ENCODE measurements around the gene MCF2L. TPM values are rescaled to one million over a fixed set of nuclear protein-coding genes. Genes with fewer than 3 reads are reported as not detected.

Gene MCF2L
- total and polyA plus RNA-seq, 2 experiments from 2014 or later: 4.8 to 25.6 TPM

DNA sequence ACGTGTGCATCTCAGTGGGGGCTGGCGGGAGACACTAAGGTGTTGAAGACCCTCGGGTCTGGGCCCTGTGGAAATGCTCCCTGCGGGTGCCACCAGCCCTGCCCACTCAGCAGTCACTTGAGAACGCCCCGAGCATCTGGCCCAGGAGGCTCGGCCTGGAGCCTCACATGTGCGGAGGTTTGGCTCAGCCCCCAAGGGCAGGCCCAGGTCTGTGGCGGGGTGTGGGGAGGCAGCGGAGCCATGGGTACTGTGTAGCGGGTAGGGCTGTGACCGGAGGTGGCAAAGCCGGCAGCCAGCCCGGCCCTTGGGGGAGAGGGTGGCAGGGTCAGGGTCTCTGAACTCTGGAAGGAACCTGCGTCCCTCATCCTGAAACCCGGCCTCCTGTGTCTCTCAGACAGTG is 37.6 kb downstream of the MCF2L start:
- Histone ChIP-seq H3K79me2 (replicated peaks; ENCODE audit: insufficient read depth) (no peaks in the 10 kb centered on the region), H2AFZ (no peak overlapping the region), H4K20me1 (replicated peaks; ENCODE audit: insufficient read depth) (no peaks in the 10 kb centered on the region), H3K9me2 (ENCODE audit: insufficient read depth) (no peaks in the 10 kb centered on the region), H3K36me3 (ENCODE audit: insufficient read depth) (no peaks in the 10 kb centered on the region), H3K4me1 (ENCODE audit: insufficient read depth) (no peaks in the 10 kb centered on the region), H3K27ac (ENCODE audit: low read depth) (no peak overlapping the region), H3F3A (replicated peaks; ENCODE audit: low read depth) (no peaks in the 10 kb centered on the region), H3K4me2 (no peak overlapping the region), H3K4me3 (no peak overlapping the region), H3K27me3 (ENCODE audit: insufficient read depth) (no peaks in the 10 kb centered on the region)
- peaks cover 14% of the 10 kb centered on the region for H3K9me3 Mint-ChIP-seq
- TF ChIP-seq, protein P1, sequence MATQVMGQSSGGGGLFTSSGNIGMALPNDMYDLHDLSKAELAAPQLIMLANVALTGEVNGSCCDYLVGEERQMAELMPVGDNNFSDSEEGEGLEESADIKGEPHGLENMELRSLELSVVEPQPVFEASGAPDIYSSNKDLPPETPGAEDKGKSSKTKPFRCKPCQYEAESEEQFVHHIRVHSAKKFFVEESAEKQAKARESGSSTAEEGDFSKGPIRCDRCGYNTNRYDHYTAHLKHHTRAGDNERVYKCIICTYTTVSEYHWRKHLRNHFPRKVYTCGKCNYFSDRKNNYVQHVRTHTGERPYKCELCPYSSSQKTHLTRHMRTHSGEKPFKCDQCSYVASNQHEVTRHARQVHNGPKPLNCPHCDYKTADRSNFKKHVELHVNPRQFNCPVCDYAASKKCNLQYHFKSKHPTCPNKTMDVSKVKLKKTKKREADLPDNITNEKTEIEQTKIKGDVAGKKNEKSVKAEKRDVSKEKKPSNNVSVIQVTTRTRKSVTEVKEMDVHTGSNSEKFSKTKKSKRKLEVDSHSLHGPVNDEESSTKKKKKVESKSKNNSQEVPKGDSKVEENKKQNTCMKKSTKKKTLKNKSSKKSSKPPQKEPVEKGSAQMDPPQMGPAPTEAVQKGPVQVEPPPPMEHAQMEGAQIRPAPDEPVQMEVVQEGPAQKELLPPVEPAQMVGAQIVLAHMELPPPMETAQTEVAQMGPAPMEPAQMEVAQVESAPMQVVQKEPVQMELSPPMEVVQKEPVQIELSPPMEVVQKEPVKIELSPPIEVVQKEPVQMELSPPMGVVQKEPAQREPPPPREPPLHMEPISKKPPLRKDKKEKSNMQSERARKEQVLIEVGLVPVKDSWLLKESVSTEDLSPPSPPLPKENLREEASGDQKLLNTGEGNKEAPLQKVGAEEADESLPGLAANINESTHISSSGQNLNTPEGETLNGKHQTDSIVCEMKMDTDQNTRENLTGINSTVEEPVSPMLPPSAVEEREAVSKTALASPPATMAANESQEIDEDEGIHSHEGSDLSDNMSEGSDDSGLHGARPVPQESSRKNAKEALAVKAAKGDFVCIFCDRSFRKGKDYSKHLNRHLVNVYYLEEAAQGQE (IDR thresholded peaks at IDR 0.05; ENCODE audit: unreplicated experiment): no peak
- TF ChIP-seq, protein P2, sequence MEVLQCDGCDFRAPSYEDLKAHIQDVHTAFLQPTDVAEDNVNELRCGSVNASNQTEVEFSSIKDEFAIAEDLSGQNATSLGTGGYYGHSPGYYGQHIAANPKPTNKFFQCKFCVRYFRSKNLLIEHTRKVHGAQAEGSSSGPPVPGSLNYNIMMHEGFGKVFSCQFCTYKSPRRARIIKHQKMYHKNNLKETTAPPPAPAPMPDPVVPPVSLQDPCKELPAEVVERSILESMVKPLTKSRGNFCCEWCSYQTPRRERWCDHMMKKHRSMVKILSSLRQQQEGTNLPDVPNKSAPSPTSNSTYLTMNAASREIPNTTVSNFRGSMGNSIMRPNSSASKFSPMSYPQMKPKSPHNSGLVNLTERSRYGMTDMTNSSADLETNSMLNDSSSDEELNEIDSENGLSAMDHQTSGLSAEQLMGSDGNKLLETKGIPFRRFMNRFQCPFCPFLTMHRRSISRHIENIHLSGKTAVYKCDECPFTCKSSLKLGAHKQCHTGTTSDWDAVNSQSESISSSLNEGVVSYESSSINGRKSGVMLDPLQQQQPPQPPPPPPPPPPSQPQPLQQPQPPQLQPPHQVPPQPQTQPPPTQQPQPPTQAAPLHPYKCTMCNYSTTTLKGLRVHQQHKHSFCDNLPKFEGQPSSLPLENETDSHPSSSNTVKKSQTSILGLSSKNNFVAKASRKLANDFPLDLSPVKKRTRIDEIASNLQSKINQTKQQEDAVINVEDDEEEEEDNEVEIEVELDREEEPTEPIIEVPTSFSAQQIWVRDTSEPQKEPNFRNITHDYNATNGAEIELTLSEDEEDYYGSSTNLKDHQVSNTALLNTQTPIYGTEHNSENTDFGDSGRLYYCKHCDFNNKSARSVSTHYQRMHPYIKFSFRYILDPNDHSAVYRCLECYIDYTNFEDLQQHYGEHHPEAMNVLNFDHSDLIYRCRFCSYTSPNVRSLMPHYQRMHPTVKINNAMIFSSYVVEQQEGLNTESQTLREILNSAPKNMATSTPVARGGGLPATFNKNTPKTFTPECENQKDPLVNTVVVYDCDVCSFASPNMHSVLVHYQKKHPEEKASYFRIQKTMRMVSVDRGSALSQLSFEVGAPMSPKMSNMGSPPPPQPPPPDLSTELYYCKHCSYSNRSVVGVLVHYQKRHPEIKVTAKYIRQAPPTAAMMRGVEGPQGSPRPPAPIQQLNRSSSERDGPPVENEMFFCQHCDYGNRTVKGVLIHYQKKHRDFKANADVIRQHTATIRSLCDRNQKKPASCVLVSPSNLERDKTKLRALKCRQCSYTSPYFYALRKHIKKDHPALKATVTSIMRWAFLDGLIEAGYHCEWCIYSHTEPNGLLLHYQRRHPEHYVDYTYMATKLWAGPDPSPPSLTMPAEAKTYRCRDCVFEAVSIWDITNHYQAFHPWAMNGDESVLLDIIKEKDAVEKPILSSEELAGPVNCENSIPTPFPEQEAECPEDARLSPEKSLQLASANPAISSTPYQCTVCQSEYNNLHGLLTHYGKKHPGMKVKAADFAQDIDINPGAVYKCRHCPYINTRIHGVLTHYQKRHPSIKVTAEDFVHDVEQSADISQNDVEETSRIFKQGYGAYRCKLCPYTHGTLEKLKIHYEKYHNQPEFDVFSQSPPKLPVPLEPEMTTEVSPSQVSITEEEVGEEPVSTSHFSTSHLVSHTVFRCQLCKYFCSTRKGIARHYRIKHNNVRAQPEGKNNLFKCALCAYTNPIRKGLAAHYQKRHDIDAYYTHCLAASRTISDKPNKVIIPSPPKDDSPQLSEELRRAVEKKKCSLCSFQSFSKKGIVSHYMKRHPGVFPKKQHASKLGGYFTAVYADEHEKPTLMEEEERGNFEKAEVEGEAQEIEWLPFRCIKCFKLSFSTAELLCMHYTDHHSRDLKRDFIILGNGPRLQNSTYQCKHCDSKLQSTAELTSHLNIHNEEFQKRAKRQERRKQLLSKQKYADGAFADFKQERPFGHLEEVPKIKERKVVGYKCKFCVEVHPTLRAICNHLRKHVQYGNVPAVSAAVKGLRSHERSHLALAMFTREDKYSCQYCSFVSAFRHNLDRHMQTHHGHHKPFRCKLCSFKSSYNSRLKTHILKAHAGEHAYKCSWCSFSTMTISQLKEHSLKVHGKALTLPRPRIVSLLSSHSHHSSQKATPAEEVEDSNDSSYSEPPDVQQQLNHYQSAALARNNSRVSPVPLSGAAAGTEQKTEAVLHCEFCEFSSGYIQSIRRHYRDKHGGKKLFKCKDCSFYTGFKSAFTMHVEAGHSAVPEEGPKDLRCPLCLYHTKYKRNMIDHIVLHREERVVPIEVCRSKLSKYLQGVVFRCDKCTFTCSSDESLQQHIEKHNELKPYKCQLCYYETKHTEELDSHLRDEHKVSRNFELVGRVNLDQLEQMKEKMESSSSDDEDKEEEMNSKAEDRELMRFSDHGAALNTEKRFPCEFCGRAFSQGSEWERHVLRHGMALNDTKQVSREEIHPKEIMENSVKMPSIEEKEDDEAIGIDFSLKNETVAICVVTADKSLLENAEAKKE (CRISPR knock-in tag; IDR thresholded peaks at IDR 0.05): no peak
- TF ChIP-seq STAT1 (IDR thresholded peaks at IDR 0.05; ENCODE audit: unreplicated experiment) (no peak), CREB1 (CRISPR knock-in tag; IDR thresholded peaks at IDR 0.05; ENCODE audit: low read depth) (no peak), ZNF331 (CRISPR knock-in tag; IDR thresholded peaks at IDR 0.05; ENCODE audit: low read depth) (no peak), POLR2AphosphoS5 (IDR thresholded peaks at IDR 0.05; ENCODE audit: low read depth) (no peak)
- no peak overlapping the region for H3K4me3 Mint-ChIP-seq
- DNase-seq (ENCODE audit: low spot score): no peak
- no peak for ATAC-seq
- H3K27ac Mint-ChIP-seq: no peak overlapping the region
- peaks cover 5% of the 10 kb centered on the region; the same call in 1 of the 3 replicates for H3K4me1 Mint-ChIP-seq
- H3K27me3 Mint-ChIP-seq (ENCODE audit: insufficient read depth, low read depth, poor library complexity): peaks cover 10% of the 10 kb centered on the region
- peaks cover 14% of the 10 kb centered on the region for H3K36me3 Mint-ChIP-seq (ENCODE audit: low read depth)
